ENCODE measurements around the gene FEN1. TPM values are rescaled to one million over a fixed set of nuclear protein-coding genes. Genes with fewer than 3 reads are reported as not detected.

FEN1 gene
- polyA plus RNA-seq, 3 donors: 3.5 to 6.4 (median 4.3) TPM

DNA sequence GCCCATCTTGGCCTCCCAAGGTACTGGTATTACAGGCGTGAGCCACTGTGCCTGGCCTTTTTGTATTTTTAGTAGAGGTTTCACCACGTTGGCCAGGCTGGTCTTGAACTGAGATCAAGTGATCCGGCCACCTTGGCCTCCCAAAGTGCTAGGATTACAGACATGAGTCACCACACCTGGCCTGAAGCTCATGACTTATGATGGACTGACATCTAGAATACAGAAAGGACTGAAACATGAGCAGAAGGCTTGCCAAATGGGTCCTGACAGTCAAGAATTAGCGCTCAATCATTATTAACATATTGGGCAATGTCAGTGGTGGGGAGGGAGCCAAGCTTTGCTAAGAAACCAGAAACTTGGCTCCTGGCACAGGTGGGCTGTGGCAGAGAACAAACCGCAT is 19.1 kb downstream of the FEN1 start:
- no peaks in the 10 kb centered on the region for H3K27me3 ChIP-seq (ENCODE audit: control insufficient read depth in 2 of 2, insufficient read depth in 2 of 2, low read length in 2 of 2)
- Mint-ChIP-seq H3K9me3 (peaks cover 0 to 5% (median 0%) of the 10 kb centered on the region in 7 donors), H3K4me1 (peaks cover 12% of the 10 kb centered on the region), H3K27ac (no peak overlapping the region), H3K4me3 (peak overlapping the region in 1 of 2 donors; percentile 2), H3K27me3 (ENCODE audit: low read depth in 3 of 3) (peaks cover 1 to 2% (median 1%) of the 10 kb centered on the region in 3 donors), H3K36me3 (peaks cover 54 to 69% of the 10 kb centered on the region in 2 donors)
- no peak for DNase-seq
- H3K4me2 ChIP-seq (replicated peaks; ENCODE audit: extremely low read depth, low read length, poor library complexity, severe bottlenecking): no peak overlapping the region
- peaks cover 0 to 6% of the 10 kb centered on the region in 2 donors for H3K9me3 ChIP-seq (replicated peaks in 1 of 2; ENCODE audit: control insufficient read depth in 1 of 2, insufficient read depth in 1 of 2, low read length in 2 of 2)
- H3K27ac ChIP-seq (ENCODE audit: low read depth in 1 of 2, low read length in 2 of 2): no peak overlapping the region
- TF ChIP-seq, protein P1, sequence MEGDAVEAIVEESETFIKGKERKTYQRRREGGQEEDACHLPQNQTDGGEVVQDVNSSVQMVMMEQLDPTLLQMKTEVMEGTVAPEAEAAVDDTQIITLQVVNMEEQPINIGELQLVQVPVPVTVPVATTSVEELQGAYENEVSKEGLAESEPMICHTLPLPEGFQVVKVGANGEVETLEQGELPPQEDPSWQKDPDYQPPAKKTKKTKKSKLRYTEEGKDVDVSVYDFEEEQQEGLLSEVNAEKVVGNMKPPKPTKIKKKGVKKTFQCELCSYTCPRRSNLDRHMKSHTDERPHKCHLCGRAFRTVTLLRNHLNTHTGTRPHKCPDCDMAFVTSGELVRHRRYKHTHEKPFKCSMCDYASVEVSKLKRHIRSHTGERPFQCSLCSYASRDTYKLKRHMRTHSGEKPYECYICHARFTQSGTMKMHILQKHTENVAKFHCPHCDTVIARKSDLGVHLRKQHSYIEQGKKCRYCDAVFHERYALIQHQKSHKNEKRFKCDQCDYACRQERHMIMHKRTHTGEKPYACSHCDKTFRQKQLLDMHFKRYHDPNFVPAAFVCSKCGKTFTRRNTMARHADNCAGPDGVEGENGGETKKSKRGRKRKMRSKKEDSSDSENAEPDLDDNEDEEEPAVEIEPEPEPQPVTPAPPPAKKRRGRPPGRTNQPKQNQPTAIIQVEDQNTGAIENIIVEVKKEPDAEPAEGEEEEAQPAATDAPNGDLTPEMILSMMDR (IDR thresholded peaks at IDR 0.05): no peak
- no peaks in the 10 kb centered on the region for H4K20me1 ChIP-seq (ENCODE audit: insufficient read depth, low read length)
- no peak overlapping the region for H3K4me3 ChIP-seq (replicated peaks in 1 of 3; ENCODE audit: low read depth in 2 of 3, low read length in 3 of 3)
- H3K9ac ChIP-seq (ENCODE audit: insufficient read depth, low read length, poor library complexity, severe bottlenecking): no peak overlapping the region
- intact Hi-C loops (cut with micrococcal nuclease): no loop called here
- H3K79me2 ChIP-seq (ENCODE audit: insufficient read depth, low read length): peaks cover 16% of the 10 kb centered on the region
- no peak overlapping the region for H2AFZ ChIP-seq (ENCODE audit: insufficient read depth, low read depth, low read length, poor library complexity, severe bottlenecking)
- peaks cover 31 to 64% of the 10 kb centered on the region in 2 donors for H3K36me3 ChIP-seq (replicated peaks in 1 of 2; ENCODE audit: control insufficient read depth in 1 of 2, insufficient read depth in 2 of 2, low read length in 2 of 2)
- WGBS (ENCODE audit: insufficient coverage): 93% methylated on average over 3 of the region's 5 CpGs
- peaks cover 15 to 28% of the 10 kb centered on the region in 2 donors for H3K4me1 ChIP-seq (ENCODE audit: control insufficient read depth in 1 of 2, insufficient read depth in 2 of 2, low read length in 2 of 2)

DNA sequence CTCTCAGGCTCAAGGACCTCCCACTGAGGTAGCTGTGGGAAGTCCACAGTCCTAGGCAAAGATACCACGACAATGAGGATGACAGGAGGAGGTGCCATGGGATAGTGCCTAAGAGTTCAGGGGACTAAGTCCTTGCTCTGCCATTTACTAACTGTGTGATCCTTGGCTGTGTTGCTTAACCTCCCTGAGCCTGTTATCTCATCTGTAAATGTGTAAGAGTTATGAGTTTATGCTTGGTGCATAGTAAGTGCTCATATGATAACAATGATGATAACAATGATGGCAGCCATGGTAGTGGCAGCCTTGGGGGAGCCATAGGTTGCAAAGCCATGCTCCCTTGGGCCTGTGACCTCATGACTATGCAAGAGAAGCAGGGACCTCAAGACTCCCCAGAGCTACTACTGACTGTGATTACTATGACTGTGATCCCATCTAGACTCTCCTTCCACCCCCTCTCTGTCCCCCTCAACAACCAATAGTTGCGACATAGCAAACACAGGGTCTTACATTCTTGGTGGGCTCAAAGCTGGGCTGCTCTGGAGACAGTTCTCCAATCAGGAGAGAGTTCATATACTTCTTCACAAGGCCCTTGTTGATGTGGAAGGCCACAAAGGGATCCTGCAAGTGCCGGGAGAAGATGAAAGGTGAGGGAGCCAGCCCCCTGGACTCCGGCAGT is 20.2 kb downstream of the FEN1 start:
- peaks cover 0 to 5% (median 0%) of the 10 kb centered on the region in 7 donors for H3K9me3 Mint-ChIP-seq
- no peak overlapping the region for H3K27ac Mint-ChIP-seq
- H3K79me2 ChIP-seq (ENCODE audit: insufficient read depth, low read length): peaks cover 16% of the 10 kb centered on the region

More for the DNA sequence above, 20.2 kb downstream of the FEN1 start:
- no peaks in the 10 kb centered on the region for H4K20me1 ChIP-seq (ENCODE audit: insufficient read depth, low read length)
- H3K4me3 ChIP-seq (replicated peaks in 1 of 3; ENCODE audit: low read depth in 2 of 3, low read length in 3 of 3): no peak overlapping the region
- peaks cover 0 to 6% of the 10 kb centered on the region in 2 donors for H3K9me3 ChIP-seq (replicated peaks in 1 of 2; ENCODE audit: control insufficient read depth in 1 of 2, insufficient read depth in 1 of 2, low read length in 2 of 2)
- H3K27me3 Mint-ChIP-seq (ENCODE audit: low read depth in 3 of 3): peaks cover 1 to 2% (median 2%) of the 10 kb centered on the region in 3 donors
- H3K36me3 ChIP-seq (replicated peaks in 1 of 2; ENCODE audit: control insufficient read depth in 1 of 2, insufficient read depth in 2 of 2, low read length in 2 of 2): peaks cover 25 to 54% of the 10 kb centered on the region in 2 donors
- intact Hi-C loops (cut with micrococcal nuclease): no loop called here
- TF ChIP-seq, protein P1 (IDR thresholded peaks at IDR 0.05): no peak
- WGBS (ENCODE audit: insufficient coverage): 100% methylated on average over 3 of the region's 4 CpGs
- peaks cover 17% of the 10 kb centered on the region for H3K4me1 Mint-ChIP-seq
- H3K27ac ChIP-seq (ENCODE audit: low read depth in 1 of 2, low read length in 2 of 2): no peak overlapping the region
- no peak for DNase-seq
- no peak overlapping the region for H3K4me2 ChIP-seq (replicated peaks; ENCODE audit: extremely low read depth, low read length, poor library complexity, severe bottlenecking)
- H3K36me3 Mint-ChIP-seq: peaks cover 44 to 58% of the 10 kb centered on the region in 2 donors
- H3K4me3 Mint-ChIP-seq: no peak overlapping the region
- H3K27me3 ChIP-seq (ENCODE audit: control insufficient read depth in 2 of 2, insufficient read depth in 2 of 2, low read length in 2 of 2): no peaks in the 10 kb centered on the region
- no peak overlapping the region for H2AFZ ChIP-seq (ENCODE audit: insufficient read depth, low read depth, low read length, poor library complexity, severe bottlenecking)
- no peak overlapping the region for H3K9ac ChIP-seq (ENCODE audit: insufficient read depth, low read length, poor library complexity, severe bottlenecking)
- peaks cover 20 to 35% of the 10 kb centered on the region in 2 donors for H3K4me1 ChIP-seq (ENCODE audit: control insufficient read depth in 1 of 2, insufficient read depth in 2 of 2, low read length in 2 of 2)

Measured in CD14-positive monocyte (primary cell).